GM23338 (cell line): ENCODE measurements around the gene ZNF860. TPM values are rescaled to one million over a fixed set of nuclear protein-coding genes. Genes with fewer than 3 reads are reported as not detected.

Experiments
- ATAC-seq: fragments of 200-7000 bp; cut with Tn5 transposase; 3 replicates; pipeline ENCODE4 v1.9.1; 2020
- DNase-seq: peaks from one replicate; pipeline ENCODE4 v3.0.0-alpha.2; 2015; ENCODE audit warnings: low spot score
- H2AFZ ChIP-seq: fragments of 200-600 bp; sonication (generic); 2 replicates; pipeline ENCODE4 v1.8.0; 2016; ENCODE audit warnings: antibody characterized with exemption, mild to moderate bottlenecking, moderate library complexity
- H3F3A ChIP-seq: fragments of 200-600 bp; sonication (generic); replicated peaks from 2 replicates; pipeline ENCODE4 v1.8.0; 2017; ENCODE audit warnings: antibody characterized with exemption, mixed run types, low read depth
- H3K27ac ChIP-seq: fragments of 200-600 bp; sonication (generic); 2 replicates; pipeline ENCODE4 v1.6.1; 2016; ENCODE audit warnings: low read depth
- H3K27me3 ChIP-seq: fragments of 200-600 bp; sonication (generic); 2 replicates; pipeline ENCODE4 v1.8.0; 2016; ENCODE audit warnings: mild to moderate bottlenecking, mixed run types, moderate library complexity; ENCODE audit not compliant: insufficient read depth
- H3K36me3 ChIP-seq: fragments of 200-600 bp; sonication (generic); 2 replicates; pipeline ENCODE4 v1.8.0; 2016; ENCODE audit warnings: mild to moderate bottlenecking; ENCODE audit not compliant: insufficient read depth
- H3K4me1 ChIP-seq: fragments of 200-600 bp; sonication (generic); 2 replicates; pipeline ENCODE4 v1.8.0; 2016; ENCODE audit warnings: mild to moderate bottlenecking, moderate library complexity; ENCODE audit not compliant: insufficient read depth
- H3K4me2 ChIP-seq: fragments of 200-600 bp; sonication (generic); 2 replicates; pipeline ENCODE4 v1.7.1; 2017; ENCODE audit warnings: mixed run types
- H3K4me3 ChIP-seq: fragments of 200-600 bp; sonication (generic); 2 replicates; pipeline ENCODE4 v1.6.1; 2016; ENCODE audit warnings: mixed run types
- H3K79me2 ChIP-seq: fragments of 200-600 bp; sonication (generic); replicated peaks from 2 replicates; pipeline ENCODE4 v1.8.0; 2017; ENCODE audit warnings: mild to moderate bottlenecking; ENCODE audit not compliant: insufficient read depth
- H3K9me2 ChIP-seq: fragments of 200-600 bp; sonication (generic); 2 replicates; pipeline ENCODE4 v1.8.0; 2017; ENCODE audit not compliant: insufficient read depth
- H4K20me1 ChIP-seq: fragments of 200-600 bp; sonication (generic); replicated peaks from 2 replicates; pipeline ENCODE4 v1.8.0; 2017; ENCODE audit warnings: mild to moderate bottlenecking; ENCODE audit not compliant: insufficient read depth
- H3K27ac Mint-ChIP-seq: 2 replicates; pipeline ENCODE4 v1.8.0; 2020; ENCODE audit warnings: inconsistent platforms, mild to moderate bottlenecking, moderate library complexity, mixed read lengths
- H3K27me3 Mint-ChIP-seq: 3 replicates; pipeline ENCODE4 v1.8.0; 2022; ENCODE audit warnings: low read depth, mild to moderate bottlenecking, moderate library complexity, mixed read lengths, inconsistent platforms; ENCODE audit not compliant: insufficient read depth, poor library complexity
- H3K36me3 Mint-ChIP-seq: 3 replicates; pipeline ENCODE4 v1.8.0; 2021; ENCODE audit warnings: low read depth, mild to moderate bottlenecking, inconsistent platforms, moderate library complexity, mixed read lengths
- H3K4me1 Mint-ChIP-seq: 3 replicates; pipeline ENCODE4 v1.8.0; 2020; ENCODE audit warnings: mild to moderate bottlenecking, inconsistent platforms, mixed read lengths
- H3K4me3 Mint-ChIP-seq: 3 replicates; pipeline ENCODE4 v1.8.0; 2021; ENCODE audit warnings: moderate library complexity, mild to moderate bottlenecking, inconsistent platforms, mixed read lengths
- H3K9me3 Mint-ChIP-seq: 3 replicates; pipeline ENCODE4 v1.8.0; 2020; ENCODE audit warnings: moderate library complexity, mild to moderate bottlenecking, inconsistent platforms, mixed read lengths
- CREB1 ChIP-seq: fragments of 250-450 bp; sonication (Bioruptor Pico); IDR thresholded peaks from 2 replicates; pipeline ENCODE4 v1.5.0; 2020; ENCODE audit warnings: low read depth, mild to moderate bottlenecking, moderate library complexity
- CTCF ChIP-seq, 2 experiments: fragments of 200-600 bp in 1 of 2; sonication (generic) in 1 of 2; conservative IDR thresholded peaks; 2 replicates each; pipeline versions ENCODE4 v1.5.1 to v1.6.1; 2016 to 2017; ENCODE audit warnings: antibody characterized with exemption in 2 of 2, low read depth in 2 of 2, mild to moderate bottlenecking in 2 of 2, moderate library complexity in 1 of 2
- ETS1 ChIP-seq: IDR thresholded peaks from 2 replicates; pipeline ENCODE4 v1.6.1; 2016; ENCODE audit warnings: antibody characterized with exemption
- EZH2 ChIP-seq: fragments of 200-600 bp; sonication (generic); IDR thresholded peaks from one replicate; pipeline ENCODE4 v1.8.0; 2017; ENCODE audit warnings: antibody characterized with exemption, mild to moderate bottlenecking, low read depth; ENCODE audit not compliant: unreplicated experiment
- EZH2phosphoT487 ChIP-seq: fragments of 200-600 bp; sonication (generic); IDR thresholded peaks from one replicate; pipeline ENCODE4 v1.8.1; 2018; ENCODE audit warnings: antibody characterized with exemption; ENCODE audit not compliant: unreplicated experiment
- JUNB ChIP-seq: IDR thresholded peaks from one replicate; pipeline ENCODE4 v1.6.1; 2016; ENCODE audit warnings: antibody characterized with exemption; ENCODE audit not compliant: unreplicated experiment
- NANOG ChIP-seq: IDR thresholded peaks from 2 replicates; pipeline ENCODE4 v1.6.1; 2016; ENCODE audit warnings: antibody characterized with exemption, borderline replicate concordance
- POLR2AphosphoS5 ChIP-seq: IDR thresholded peaks from 2 replicates; pipeline ENCODE4 v1.6.1; 2016; ENCODE audit warnings: antibody characterized with exemption, low read depth
- REST ChIP-seq: IDR thresholded peaks from one replicate; pipeline ENCODE4 v1.6.1; 2018; ENCODE audit warnings: antibody characterized with exemption; ENCODE audit not compliant: unreplicated experiment
- STAT1 ChIP-seq: IDR thresholded peaks from one replicate; pipeline ENCODE4 v1.6.1; 2016; ENCODE audit warnings: antibody characterized with exemption; ENCODE audit not compliant: unreplicated experiment
- ZNF114 ChIP-seq: fragments of 250-450 bp; sonication (Bioruptor Pico); IDR thresholded peaks from 2 replicates; pipeline ENCODE4 v1.5.0; 2020; ENCODE audit warnings: mild to moderate bottlenecking, moderate library complexity
- ZNF331 ChIP-seq: fragments of 250-450 bp; sonication (Bioruptor Pico); IDR thresholded peaks from 2 replicates; pipeline ENCODE4 v1.5.0; 2020; ENCODE audit warnings: low read depth, mild to moderate bottlenecking, moderate library complexity
- ZNF462 ChIP-seq: fragments of 250-450 bp; sonication (Bioruptor Pico); IDR thresholded peaks from 2 replicates; pipeline ENCODE4 v1.5.0; 2020; ENCODE audit warnings: mild to moderate bottlenecking, moderate library complexity
- polyA plus RNA-seq: library from polyadenylated mRNA; unstranded; fragments of >200 nt; fragmentation: Nextera tagmentation; extraction: Ambion mirVana; gene quantifications from 2 replicates; pipeline ENCODE4 v1.2.1, GENCODE V29; 2016
- total RNA-seq: library from RNA; depleted of rRNA; stranded (reverse); fragments of >200 nt; shearing (Covaris generic); gene quantifications from 2 replicates; pipeline ENCODE4 v1.2.3, GENCODE V29; 2014

Gene ZNF860
- total and polyA plus RNA-seq, 2 experiments from 2014 or later: 5.2 to 12.4 TPM

GRCh38 chr3:32002561-32003368 is 21.2 kb downstream of the ZNF860 start:
- H3K4me3 Mint-ChIP-seq: no peak overlapping the region; the same call in 2 of the 3 replicates
- Histone ChIP-seq H3K4me1 (peaks cover 28% of the 10 kb centered on the region), H3K79me2 (no peaks in the 10 kb centered on the region), H3K4me3 (no peak overlapping the region), H4K20me1 (no peaks in the 10 kb centered on the region), H3K36me3 (no peaks in the 10 kb centered on the region), H3K4me2 (peak overlapping the region; percentile 31; the same call in 1 of the 2 replicates), H3K9me2 (no peaks in the 10 kb centered on the region), H3K27ac (no peak overlapping the region; the same call in 1 of the 2 replicates), H3F3A (no peaks in the 10 kb centered on the region), H2AFZ (no peak overlapping the region), H3K27me3 (no peaks in the 10 kb centered on the region)
- H3K9me3 Mint-ChIP-seq: no peaks in the 10 kb centered on the region
- H3K4me1 Mint-ChIP-seq: peaks cover 16% of the 10 kb centered on the region
- no peak for ATAC-seq
- H3K36me3 Mint-ChIP-seq: no peaks in the 10 kb centered on the region
- peaks cover 1% of the 10 kb centered on the region for H3K27me3 Mint-ChIP-seq
- no peak for TF ChIP-seq ZNF114 (CRISPR knock-in tag)
- no peak for TF ChIP-seq ETS1
- TF ChIP-seq STAT1: no peak
- no peak for TF ChIP-seq ZNF462 (CRISPR knock-in tag)
- no peak for TF ChIP-seq EZH2phosphoT487
- TF ChIP-seq CTCF (conservative IDR thresholded peaks at IDR 0.05; ENCODE audit: low read depth in 2 of 2): no peak
- no peak for TF ChIP-seq NANOG
- no peak for TF ChIP-seq CREB1 (CRISPR knock-in tag)
- no peak for TF ChIP-seq EZH2
- no peak for TF ChIP-seq ZNF331 (CRISPR knock-in tag)
- TF ChIP-seq REST: no peak
- no peak for TF ChIP-seq JUNB
- no peak for TF ChIP-seq POLR2AphosphoS5
- H3K27ac Mint-ChIP-seq: no peak overlapping the region
- no peak for DNase-seq
